K562 (cell line): ENCODE measurements around the gene NECAP2. TPM values are rescaled to one million over a fixed set of nuclear protein-coding genes. Genes with fewer than 3 reads are reported as not detected.

Experiments used
- ARID3B ChIP-seq: fragments of 250-450 bp; sonication (Bioruptor Pico); IDR thresholded peaks from 2 replicates; pipeline ENCODE4 v1.4.0; 2020; ENCODE audit warnings: borderline replicate concordance
- BDP1 ChIP-seq: IDR thresholded peaks from 3 replicates; pipeline ENCODE4 v1.6.1; 2011; ENCODE audit not compliant: insufficient read length, insufficient read depth
- HDAC8 ChIP-seq: fragments of 450-650 bp; IDR thresholded peaks from 2 replicates; pipeline ENCODE4 v1.6.1; 2016; ENCODE audit warnings: mild to moderate bottlenecking, missing genetic modification characterization, moderate library complexity, missing compliant biosample characterization
- HMGXB4 ChIP-seq: sonication (generic); formaldehyde crosslinking; IDR thresholded peaks from 2 replicates; pipeline ENCODE4 v1.8.1; 2023; ENCODE audit warnings: mild to moderate bottlenecking, missing genetic modification reagents
- MGA ChIP-seq: fragments of 450-650 bp; IDR thresholded peaks from 2 replicates; pipeline ENCODE4 v1.6.1; 2016; ENCODE audit warnings: mild to moderate bottlenecking, moderate library complexity
- NEUROD1 ChIP-seq: fragments of 150-350 bp; IDR thresholded peaks from 2 replicates; pipeline ENCODE4 v1.6.1; 2014; ENCODE audit warnings: borderline replicate concordance, low read length, low read depth; ENCODE audit not compliant: partially characterized antibody
- NR2C2 ChIP-seq, 2 experiments: fragments of 200-800 bp in 1 of 2; sonication (Bioruptor generic) in 1 of 2; sonication (generic) in 1 of 2; formaldehyde crosslinking in 1 of 2; IDR thresholded peaks; 2 replicates each; pipeline versions ENCODE4 v1.6.1 to v1.8.0; 2016 to 2022; ENCODE audit warnings: mild to moderate bottlenecking in 1 of 2, missing compliant biosample characterization in 1 of 2, missing genetic modification characterization in 1 of 2, missing genetic modification reagents in 1 of 2
- TARDBP ChIP-seq: fragments of 450-650 bp; IDR thresholded peaks from 2 replicates; pipeline ENCODE4 v1.6.1; 2016
- ZNF347 ChIP-seq: fragments of 450-650 bp; formaldehyde crosslinking; IDR thresholded peaks from 2 replicates; pipeline ENCODE4 v1.4.0; 2020; ENCODE audit warnings: low read depth, mild to moderate bottlenecking, moderate library complexity
- polyA plus RNA-seq, 8 experiments: library from polyadenylated mRNA; depleted of rRNA in 4 of 8; stranded (reverse) in 5 of 8; unstranded in 3 of 8; fragments of >200 nt; fragmentation: Nextera tagmentation in 2 of 8; fragmentation: Illumina TruSeq in 1 of 8; extraction: Ambion mirVana in 2 of 8; extraction: Trizol in 1 of 8; gene quantifications; 2 replicates each; pipeline versions ENCODE4 v1.2.1 to v1.2.3, GENCODE V29; 2011 to 2014; ENCODE audit warnings: inconsistent platforms in 1 of 8, missing spikeins in 1 of 8
- total RNA-seq, 7 experiments: library from RNA; depleted of rRNA in 6 of 7; stranded (reverse); fragments of >200 nt in 6 of 7; fragmentation: Illumina TruSeq in 2 of 7; extraction: Trizol in 2 of 7; gene quantifications; 2 replicates each; pipeline versions ENCODE4 v1.2.1 to v1.2.3, GENCODE V29; 2011 to 2021; ENCODE audit warnings: low replicate concordance in 1 of 7

The NECAP2 gene
- total and polyA plus RNA-seq, 9 of the 15 experiments (the other 6 are each of a cell fraction or from before 2014, with no cell fraction given), result 22.7 to 107 (median 79.2) TPM

GRCh38 chr1:16440470-16441281, at the start of gene NECAP2 (continued):
- TF ChIP-seq ARID3B (peak; percentile 35; the same call in 1 of the 2 replicates), HMGXB4 (CRISPR knock-in tag) (0 out of 2 replicates have a peak, but pooled peaks have one; percentile 85), NEUROD1 (peak; percentile 64), NR2C2 (CRISPR knock-in tag; IDR thresholded peaks at IDR 0.05) (peak; percentile 78), NR2C2 (tag; IDR thresholded peaks at IDR 0.05) (no peak; the same call in 1 of the 2 replicates), HDAC8 (tag) (0 out of 2 replicates have a peak, but pooled peaks have one; percentile 48), TARDBP (peak; percentile 76; the same call in 1 of the 2 replicates), MGA (peak; percentile 93), BDP1 (no peak), ZNF347 (CRISPR knock-in tag) (no peak)
